OCI-LY3 (cell line): Measurements from ENCODE around the gene SNAP47.

Experiments
- H2AFZ ChIP-seq: fragments of 200-600, 300-600 bp; shearing (Covaris generic); 2 replicates; pipeline ENCODE4 v1.6.0; 2014; ENCODE audit warnings: antibody characterized with exemption, low read depth, low read length
- H3K27ac ChIP-seq: fragments of 200-600, 300-600 bp; sonication (generic); 2 replicates; pipeline ENCODE4 v1.5.1; 2014; ENCODE audit warnings: mild to moderate bottlenecking, low read length, moderate library complexity, mixed read lengths
- H3K27me3 ChIP-seq: fragments of 200-600, 300-600 bp; sonication (generic); 2 replicates; pipeline ENCODE4 v1.6.1; 2014; ENCODE audit warnings: low read depth, low read length, mixed read lengths
- H3K36me3 ChIP-seq: fragments of 200-600, 300-600 bp; sonication (generic); replicated peaks from 2 replicates; pipeline ENCODE3; 2014; ENCODE audit warnings: low read depth, low read length, mixed read lengths
- H3K4me1 ChIP-seq: fragments of 300-600, 200-600 bp; sonication (generic); 2 replicates; pipeline ENCODE4 v1.6.1; 2014; ENCODE audit warnings: low read length, mixed read lengths
- H3K4me2 ChIP-seq: fragments of 200-600, 300-600 bp; sonication (generic); 2 replicates; pipeline ENCODE4 v1.6.1; 2014; ENCODE audit warnings: low read length, mixed read lengths
- H3K4me3 ChIP-seq: fragments of 300-600, 200-600 bp; sonication (generic); 2 replicates; pipeline ENCODE4 v1.5.1; 2014; ENCODE audit warnings: antibody characterized with exemption, mild to moderate bottlenecking, low read length, moderate library complexity
- H3K79me2 ChIP-seq: fragments of 300-600, 200-600 bp; shearing (Covaris generic); 2 replicates; pipeline ENCODE4 v1.6.1; 2014; ENCODE audit warnings: mild to moderate bottlenecking, low read length, mixed read lengths
- H3K9ac ChIP-seq: fragments of 300-600, 200-600 bp; shearing (Covaris generic); 2 replicates; pipeline ENCODE4 v1.6.0; 2014; ENCODE audit warnings: mild to moderate bottlenecking, low read length, moderate library complexity
- H3K9me3 ChIP-seq: fragments of 200-600, 300-600 bp; shearing (Covaris generic); 2 replicates; pipeline ENCODE4 v1.6.1; 2014; ENCODE audit warnings: low read length, mixed read lengths; ENCODE audit not compliant: insufficient read depth
- H4K20me1 ChIP-seq: fragments of 200-600, 300-600 bp; sonication (generic); 2 replicates; pipeline ENCODE4 v1.6.1; 2016; ENCODE audit warnings: low read length, mixed read lengths; ENCODE audit not compliant: insufficient read depth
- CTCF ChIP-seq: fragments of 200-600, 300-600 bp; sonication (generic); IDR thresholded peaks from 2 replicates; pipeline ENCODE4 v1.5.1; 2014; ENCODE audit warnings: antibody characterized with exemption, low read length, low read depth
- EZH2phosphoT487 ChIP-seq: fragments of 200-600 bp; shearing (Covaris generic); IDR thresholded peaks from 2 replicates; pipeline ENCODE4 v1.6.1; 2018; ENCODE audit warnings: antibody characterized with exemption, mixed run types, low read depth

The SNAP47 gene

GRCh38 chr1:227759341-227760300, 24.4 kb downstream of the SNAP47 start:
- H3K27me3 ChIP-seq = no peaks in the 10 kb centered on the region
- peak overlapping the region; percentile 81 for H3K4me2 ChIP-seq
- peaks cover 90% of the 10 kb centered on the region for H3K79me2 ChIP-seq
- TF ChIP-seq CTCF (no peak), EZH2phosphoT487 (no peak)
- H3K9me3 ChIP-seq = peaks cover 12% of the 10 kb centered on the region; the same call in 1 of the 2 replicates
- no peak overlapping the region for H2AFZ ChIP-seq
- H3K27ac ChIP-seq = peak overlapping the region; percentile 99
- H3K36me3 ChIP-seq = peaks cover 76% of the 10 kb centered on the region
- H3K9ac ChIP-seq = peak overlapping the region; percentile 82
- no peaks in the 10 kb centered on the region for H4K20me1 ChIP-seq
- peak overlapping the region; percentile 50 for H3K4me3 ChIP-seq
- H3K4me1 ChIP-seq = peaks cover 88% of the 10 kb centered on the region

GRCh38 chr1:227760377-227760776, 25.1 kb downstream of the SNAP47 start:
- Histone ChIP-seq H3K27ac (peak overlapping the region; percentile 99), H3K4me1 (peaks cover 80% of the 10 kb centered on the region)

GRCh38 chr1:227761621-227762230, 26.5 kb downstream of the SNAP47 start:
- Histone ChIP-seq H3K36me3 (peaks cover 82% of the 10 kb centered on the region), H3K27ac (peak overlapping the region; percentile 99), H3K79me2 (peaks cover 88% of the 10 kb centered on the region), H4K20me1 (no peaks in the 10 kb centered on the region), H3K9me3 (peaks cover 12% of the 10 kb centered on the region; the same call in 1 of the 2 replicates), H3K9ac (peak overlapping the region; percentile 82), H2AFZ (no peak overlapping the region), H3K4me1 (peaks cover 67% of the 10 kb centered on the region), H3K27me3 (no peaks in the 10 kb centered on the region), H3K4me2 (peak overlapping the region; percentile 81), H3K4me3 (peak overlapping the region; percentile 31)
- no peak for TF ChIP-seq CTCF
- no peak for TF ChIP-seq EZH2phosphoT487

More at GRCh38 chr1:227760377-227760776, 25.1 kb downstream of the SNAP47 start:
- Histone ChIP-seq H3K79me2 (peaks cover 90% of the 10 kb centered on the region), H3K4me3 (peak overlapping the region; percentile 50), H3K9me3 (peaks cover 12% of the 10 kb centered on the region; the same call in 1 of the 2 replicates), H3K36me3 (peaks cover 74% of the 10 kb centered on the region), H4K20me1 (no peaks in the 10 kb centered on the region), H3K9ac (peak overlapping the region; percentile 82), H2AFZ (no peak overlapping the region), H3K27me3 (no peaks in the 10 kb centered on the region), H3K4me2 (peak overlapping the region; percentile 81)
- TF ChIP-seq CTCF (no peak), EZH2phosphoT487 (no peak)
